ENCODE measurements around the gene EEF1AKMT1. TPM values are rescaled to one million over a fixed set of nuclear protein-coding genes. Genes with fewer than 3 reads are reported as not detected.

The EEF1AKMT1 gene
- total RNA-seq, 1 experiment from 2014 or later = 9.2 TPM

GRCh38 chr13:20772401-20773131 is 1.2 kb downstream of the EEF1AKMT1 start:
- TF ChIP-seq CTCF (conservative IDR thresholded peaks at IDR 0.05; ENCODE audit: low read depth, low read length) = no peak
- no peak for TF ChIP-seq EZH2 (IDR thresholded peaks at IDR 0.05; ENCODE audit: borderline replicate concordance, low read depth, low read length, poor library complexity, severe bottlenecking)

GRCh38 chr13:20769834-20770233 is 3.9 kb downstream of the EEF1AKMT1 start:
- DNase-seq (ENCODE audit: low spot score) = no peak
- CTCF ChIA-PET = no interaction called here
- no peak overlapping the region for H3K27ac ChIP-seq (ENCODE audit: low read depth, low read length, poor library complexity, severe bottlenecking)
- POLR2A ChIA-PET (ENCODE audit: low non-redundant PET) = no interaction called here
- no peaks in the 10 kb centered on the region for H3K27me3 ChIP-seq (replicated peaks; ENCODE audit: insufficient read depth, low read depth, low read length, poor library complexity)
- intact Hi-C loops (cut with micrococcal nuclease; ENCODE audit: unreplicated experiment) = no loop called here
- no peak overlapping the region for H3K4me3 ChIP-seq (ENCODE audit: low read depth, low read length, poor library complexity, severe bottlenecking)
- TF ChIP-seq EZH2 (IDR thresholded peaks at IDR 0.05; ENCODE audit: borderline replicate concordance, low read depth, low read length, poor library complexity, severe bottlenecking) = no peak
- no peak for TF ChIP-seq CTCF (conservative IDR thresholded peaks at IDR 0.05; ENCODE audit: low read depth, low read length)
- H3K4me1 ChIP-seq (ENCODE audit: insufficient read depth, low read length, poor library complexity, severe bottlenecking) = peaks cover 9% of the 10 kb centered on the region
- peaks cover 24% of the 10 kb centered on the region for H3K9me3 ChIP-seq (ENCODE audit: low read depth, low read length, poor library complexity, severe bottlenecking)
- H3K36me3 ChIP-seq (ENCODE audit: insufficient read depth, low read length, poor library complexity, severe bottlenecking) = peaks cover 20% of the 10 kb centered on the region
- BruUV-seq (replicated peaks) = no TSS peak

More at GRCh38 chr13:20772401-20773131, 1.2 kb downstream of the EEF1AKMT1 start:
- POLR2A ChIA-PET (ENCODE audit: low non-redundant PET) = no interaction called here
- H3K4me1 ChIP-seq (ENCODE audit: insufficient read depth, low read length, poor library complexity, severe bottlenecking) = peaks cover 9% of the 10 kb centered on the region
- peak overlapping the region; percentile 82 for H3K27ac ChIP-seq (ENCODE audit: low read depth, low read length, poor library complexity, severe bottlenecking)
- peaks cover 20% of the 10 kb centered on the region for H3K36me3 ChIP-seq (ENCODE audit: insufficient read depth, low read length, poor library complexity, severe bottlenecking)
- intact Hi-C loops (cut with micrococcal nuclease; ENCODE audit: unreplicated experiment) = no loop called here
- no peaks in the 10 kb centered on the region for H3K27me3 ChIP-seq (replicated peaks; ENCODE audit: insufficient read depth, low read depth, low read length, poor library complexity)
- peak overlapping the region; percentile 52 for H3K4me3 ChIP-seq (ENCODE audit: low read depth, low read length, poor library complexity, severe bottlenecking)
- CTCF ChIA-PET = no interaction called here
- peak; percentile 26 for DNase-seq (ENCODE audit: low spot score)
- peaks cover 20% of the 10 kb centered on the region for H3K9me3 ChIP-seq (ENCODE audit: low read depth, low read length, poor library complexity, severe bottlenecking)
- BruUV-seq (replicated peaks) = no TSS peak

GRCh38 chr13:20769091-20769490 is 4.7 kb downstream of the EEF1AKMT1 start:
- intact Hi-C loops (cut with micrococcal nuclease; ENCODE audit: unreplicated experiment) = no loop called here
- no peak for DNase-seq (ENCODE audit: low spot score)
- TF ChIP-seq EZH2 (IDR thresholded peaks at IDR 0.05; ENCODE audit: borderline replicate concordance, low read depth, low read length, poor library complexity, severe bottlenecking) = no peak
- TF ChIP-seq CTCF (conservative IDR thresholded peaks at IDR 0.05; ENCODE audit: low read depth, low read length) = no peak

More at GRCh38 chr13:20769091-20769490, 4.7 kb downstream of the EEF1AKMT1 start:
- ChIA-PET CTCF (no interaction called here), POLR2A (ENCODE audit: low non-redundant PET) (no interaction called here)
- no peak overlapping the region for H3K4me3 ChIP-seq (ENCODE audit: low read depth, low read length, poor library complexity, severe bottlenecking)
- H3K9me3 ChIP-seq (ENCODE audit: low read depth, low read length, poor library complexity, severe bottlenecking) = peaks cover 24% of the 10 kb centered on the region
- peaks cover 20% of the 10 kb centered on the region for H3K36me3 ChIP-seq (ENCODE audit: insufficient read depth, low read length, poor library complexity, severe bottlenecking)
- BruUV-seq (replicated peaks) = no TSS peak
- no peak overlapping the region for H3K27ac ChIP-seq (ENCODE audit: low read depth, low read length, poor library complexity, severe bottlenecking)
- peaks cover 8% of the 10 kb centered on the region for H3K4me1 ChIP-seq (ENCODE audit: insufficient read depth, low read length, poor library complexity, severe bottlenecking)
- H3K27me3 ChIP-seq (replicated peaks; ENCODE audit: insufficient read depth, low read depth, low read length, poor library complexity) = no peaks in the 10 kb centered on the region

Data from A673 (cell line).